Erythroblast (primary cell): ENCODE measurements around the gene KRT13.

Source experiments
- GATA1 ChIP-seq: IDR thresholded peaks from 2 replicates; pipeline ENCODE4 v1.6.1; 2011; ENCODE audit warnings: low read depth, mild to moderate bottlenecking, control low read depth, low read length, moderate library complexity
- POLR2A ChIP-seq: IDR thresholded peaks from 2 replicates; pipeline ENCODE4 v1.6.1; 2011; ENCODE audit warnings: mild to moderate bottlenecking, low read length

- TF ChIP-seq POLR2A (no peak), GATA1 (no peak)
Observed at GRCh38 chr17:41483531-41483930, 21.9 kb downstream of the KRT13 start.
